HCT116 (cell line): ENCODE measurements around the gene FLNA. TPM values are rescaled to one million over a fixed set of nuclear protein-coding genes. Genes with fewer than 3 reads are reported as not detected.

ENCODE experiments used
- ATAC-seq: fragments of 200-7000 bp; cut with Tn5 transposase; 2 replicates; pipeline ENCODE4 v1.9.1; 2020; ENCODE audit warnings: mild to moderate bottlenecking, moderate library complexity
- BruUV-seq: library from RNA; stranded (reverse); fragments of 400-500 nt; replicated peaks from 2 replicates; lab custom pipeline; 2021; lab: Mats Ljungman, UMichigan
- CTCF ChIA-PET: fragments of 300-600 bp; sonication (Branson Sonifier 250); formaldehyde crosslinking; loops from one replicate; lab custom pipeline; 2021; ENCODE audit warnings: antibody characterized with exemption; lab: Charles Lee
- POLR2A ChIA-PET: fragments of 300-600, 350-600 bp; sonication (Branson Sonifier 250); formaldehyde crosslinking; loops from one replicate; lab custom pipeline; 2021; ENCODE audit warnings: antibody characterized with exemption; lab: Charles Lee
- RAD21 ChIA-PET, 2 experiments: fragments of 300-600 bp; sonication (Branson Sonifier 250); formaldehyde crosslinking; loops; one replicate each; lab custom pipeline; 2023; ENCODE audit warnings: low total read pairs in 2 of 2; ENCODE audit not compliant: uncharacterized antibody in 2 of 2, unreplicated experiment in 2 of 2, low non-redundant PET in 1 of 2; lab: Charles Lee
- DNase-seq: peaks from one replicate; pipeline ENCODE4 v3.0.0-alpha.2; 2010; ENCODE audit warnings: low read depth, low spot score
- H2AFZ ChIP-seq: fragments of 200-600 bp; shearing (Covaris generic), sonication (generic); 2 replicates; pipeline ENCODE4 v1.6.1; 2017; ENCODE audit warnings: low read depth, mixed run types, mixed read lengths, antibody characterized with exemption, low read length; ENCODE audit not compliant: poor library complexity, severe bottlenecking
- H3K27ac ChIP-seq: 2 replicates; pipeline ENCODE4 v1.5.1; 2012; ENCODE audit warnings: low read depth, low read length
- H3K27me3 ChIP-seq: fragments of 200-600 bp; sonication (generic); 2 replicates; pipeline ENCODE4 v1.6.1; 2016; ENCODE audit warnings: mixed run types, low read length, mixed read lengths; ENCODE audit not compliant: insufficient read depth
- H3K36me3 ChIP-seq, 2 experiments: fragments of 200-500 bp in 1 of 2; fragments of 200-600 bp in 1 of 2; sonication (Bioruptor generic) in 1 of 2; sonication (generic) in 1 of 2; 2 replicates each; pipeline versions ENCODE4 v1.5.1 to v1.6.1; 2014 to 2016; ENCODE audit warnings: low read length in 2 of 2, inconsistent platforms in 1 of 2, mixed read lengths in 1 of 2, mixed run types in 1 of 2; ENCODE audit not compliant: insufficient read depth in 2 of 2, control insufficient read depth in 1 of 2
- H3K4me1 ChIP-seq, 2 experiments: fragments of 200-600 bp in 1 of 2; sonication (generic) in 1 of 2; 2 replicates each; pipeline versions ENCODE4 v1.5.1 to v1.6.1; 2012 to 2017; ENCODE audit warnings: low read length in 2 of 2, inconsistent platforms in 1 of 2, mild to moderate bottlenecking in 1 of 2, mixed read lengths in 1 of 2, mixed run types in 1 of 2, moderate library complexity in 1 of 2; ENCODE audit not compliant: insufficient read depth in 2 of 2, control insufficient read depth in 1 of 2
- H3K4me2 ChIP-seq: fragments of 200-600 bp; sonication (generic); 2 replicates; pipeline ENCODE4 v1.6.1; 2017; ENCODE audit warnings: mixed run types, low read length, mixed read lengths
- H3K4me3 ChIP-seq, 2 experiments: fragments of 200-600 bp in 1 of 2; sonication (generic) in 1 of 2; replicated peaks in 1 of 2; 2 replicates each; pipeline ENCODE4 v1.5.1; 2011 to 2016; ENCODE audit warnings: low read length in 2 of 2, control low read depth in 1 of 2, low read depth in 1 of 2, mild to moderate bottlenecking in 1 of 2, mixed read lengths in 1 of 2, mixed run types in 1 of 2
- H3K79me2 ChIP-seq: fragments of 200-600 bp; sonication (generic); 2 replicates; pipeline ENCODE4 v1.6.1; 2017; ENCODE audit warnings: mild to moderate bottlenecking, mixed run types, low read length, moderate library complexity, mixed read lengths; ENCODE audit not compliant: insufficient read depth
- H3K9ac ChIP-seq: fragments of 200-600 bp; sonication (generic); 2 replicates; pipeline ENCODE4 v1.6.1; 2016; ENCODE audit warnings: low read length, mixed read lengths
- H3K9me2 ChIP-seq: fragments of 200-600 bp; sonication (generic), shearing (Covaris generic); 2 replicates; pipeline ENCODE4 v1.6.1; 2017; ENCODE audit warnings: mixed run types, mild to moderate bottlenecking, moderate library complexity; ENCODE audit not compliant: insufficient read depth
- H3K9me3 ChIP-seq, 2 experiments: fragments of 200-500 bp in 1 of 2; fragments of 200-600 bp in 1 of 2; sonication (Bioruptor generic) in 1 of 2; sonication (generic) in 1 of 2; 2 replicates each; pipeline ENCODE4 v1.6.1; 2014 to 2017; ENCODE audit warnings: low read length in 2 of 2, mixed read lengths in 2 of 2, inconsistent platforms in 1 of 2, low read depth in 1 of 2, mild to moderate bottlenecking in 1 of 2, mixed run types in 1 of 2, moderate library complexity in 1 of 2; ENCODE audit not compliant: control insufficient read depth in 1 of 2, insufficient read depth in 1 of 2
- H4K20me1 ChIP-seq: fragments of 200-600 bp; sonication (generic), shearing (Covaris generic); 2 replicates; pipeline ENCODE4 v1.6.1; 2017; ENCODE audit warnings: mixed run types, mild to moderate bottlenecking, moderate library complexity; ENCODE audit not compliant: insufficient read depth
- CBX3 ChIP-seq: IDR thresholded peaks from 2 replicates; pipeline ENCODE4 v1.6.1; 2012; ENCODE audit warnings: low read depth
- CEBPB ChIP-seq: IDR thresholded peaks from 2 replicates; pipeline ENCODE4 v1.6.1; 2012; ENCODE audit warnings: low read depth
- CTCF ChIP-seq, 3 experiments: fragments of 200-600 bp in 1 of 3; sonication (generic) in 1 of 3; IDR thresholded peaks in 2 of 3; conservative IDR thresholded peaks in 1 of 3; 2 replicates each; pipeline ENCODE4 v1.5.1; 2012 to 2017; ENCODE audit warnings: low read depth in 2 of 3, low read length in 2 of 3, antibody characterized with exemption in 1 of 3, borderline replicate concordance in 1 of 3, control low read depth in 1 of 3, mild to moderate bottlenecking in 1 of 3, mixed read lengths in 1 of 3, mixed run types in 1 of 3, moderate library complexity in 1 of 3; ENCODE audit not compliant: insufficient read depth in 1 of 3
- ELF1 ChIP-seq: IDR thresholded peaks from 2 replicates; pipeline ENCODE4 v1.6.1; 2012; ENCODE audit warnings: low read depth, borderline replicate concordance
- FOSL1 ChIP-seq: IDR thresholded peaks from 2 replicates; pipeline ENCODE4 v1.6.1; 2012; ENCODE audit warnings: low read depth
- JUND ChIP-seq: IDR thresholded peaks from 2 replicates; pipeline ENCODE4 v1.6.1; 2012
- MAX ChIP-seq: IDR thresholded peaks from 2 replicates; pipeline ENCODE4 v1.6.1; 2012
- POLR2AphosphoS5 ChIP-seq: IDR thresholded peaks from 2 replicates; pipeline ENCODE4 v1.6.1; 2011; ENCODE audit warnings: mild to moderate bottlenecking, low read depth, low read length, moderate library complexity
- RAD21 ChIP-seq: IDR thresholded peaks from 2 replicates; pipeline ENCODE4 v1.6.1; 2012; ENCODE audit warnings: low read depth, mild to moderate bottlenecking
- REST ChIP-seq: IDR thresholded peaks from 2 replicates; pipeline ENCODE4 v1.6.1; 2012; ENCODE audit warnings: low read depth
- SP1 ChIP-seq: IDR thresholded peaks from 2 replicates; pipeline ENCODE4 v1.6.1; 2012; ENCODE audit warnings: low read depth
- TCF7L2 ChIP-seq: IDR thresholded peaks from 2 replicates; pipeline ENCODE4 v1.7.0; 2011; ENCODE audit warnings: borderline replicate concordance, inconsistent platforms; ENCODE audit not compliant: insufficient read depth, insufficient read length; ENCODE audit errors: extremely low read depth
- YY1 ChIP-seq: IDR thresholded peaks from 2 replicates; pipeline ENCODE4 v1.6.1; 2011; ENCODE audit warnings: low read length, low read depth, moderate library complexity, mild to moderate bottlenecking; ENCODE audit not compliant: insufficient replicate concordance; ENCODE audit errors: extremely low read depth
- ZFX ChIP-seq: fragments of 450-650 bp; IDR thresholded peaks from 2 replicates; pipeline ENCODE4 v1.6.1; 2017
- ZNF274 ChIP-seq: fragments of 200-500 bp; sonication (Bioruptor generic); IDR thresholded peaks from 2 replicates; pipeline ENCODE4 v1.6.1; 2014; ENCODE audit warnings: mild to moderate bottlenecking, low read depth, low read length, inconsistent platforms
- intact Hi-C: fragments of 100-400 bp; cut with micrococcal nuclease; formaldehyde crosslinking; loops from 2 replicates; pipeline ENCODE4 v1.10.0; 2022
- total RNA-seq: library from RNA; stranded (reverse); gene quantifications from one replicate; pipeline ENCODE4 v1.2.1, GENCODE V29; 2021; ENCODE audit not compliant: unreplicated experiment

FLNA gene
- total RNA-seq, 1 experiment from 2014 or later: 546 TPM

- TF ChIP-seq YY1 (no peak), ZFX (no peak)
Measured at GRCh38 chrX:154315416-154315815, 59.0 kb downstream of the FLNA start (continued).

GRCh38 chrX:154313147-154313546 is 61.3 kb downstream of the FLNA start:
- no peak overlapping the region for H3K27ac ChIP-seq

GRCh38 chrX:154312116-154312515 is 62.3 kb downstream of the FLNA start:
- RAD21 ChIA-PET: no interaction called here
- DNase-seq: no peak
- BruUV-seq: no TSS peak
- no peaks in the 10 kb centered on the region for H3K9me3 ChIP-seq
- H2AFZ ChIP-seq: no peak overlapping the region
- POLR2A ChIA-PET: no interaction called here
- H4K20me1 ChIP-seq: no peaks in the 10 kb centered on the region
- no peaks in the 10 kb centered on the region for H3K36me3 ChIP-seq
- no peaks in the 10 kb centered on the region for H3K27me3 ChIP-seq
- H3K4me3 ChIP-seq: no peak overlapping the region
- no peaks in the 10 kb centered on the region for H3K79me2 ChIP-seq
- H3K9ac ChIP-seq: no peak overlapping the region
- no peak overlapping the region for H3K4me2 ChIP-seq
- H3K27ac ChIP-seq: no peak overlapping the region
- no peak for ATAC-seq
- intact Hi-C loops: no loop called here
- CTCF ChIA-PET: no interaction called here
- H3K9me2 ChIP-seq: no peaks in the 10 kb centered on the region
- H3K4me1 ChIP-seq: 0 out of 4 replicates have a peak, but pooled peaks cover 0 to 4% of the 10 kb centered on the region in 2 experiments
- TF ChIP-seq CTCF (IDR thresholded peaks at IDR 0.05 in 2 of 3, conservative IDR thresholded peaks at IDR 0.05 in 1 of 3; ENCODE audit: borderline replicate concordance in 1 of 3, insufficient read depth in 1 of 3, low read depth in 2 of 3, low read length in 2 of 3) (no peak), MAX (no peak), POLR2AphosphoS5 (no peak), FOSL1 (no peak), SP1 (no peak), REST (no peak), CEBPB (no peak), TCF7L2 (no peak), ZFX (no peak), ELF1 (no peak), CBX3 (no peak)

More at GRCh38 chrX:154313147-154313546, 61.3 kb downstream of the FLNA start:
- intact Hi-C loops: no loop called here
- H3K4me2 ChIP-seq: no peak overlapping the region
- no peak for DNase-seq
- no peaks in the 10 kb centered on the region for H3K9me3 ChIP-seq
- H3K9me2 ChIP-seq: no peaks in the 10 kb centered on the region
- H4K20me1 ChIP-seq: no peaks in the 10 kb centered on the region
- CTCF ChIA-PET: no interaction called here
- peaks cover 0 to 4% of the 10 kb centered on the region in 2 experiments; a peak in 1 of 4 replicates for H3K4me1 ChIP-seq
- no TSS peak for BruUV-seq
- no peak overlapping the region for H3K4me3 ChIP-seq
- no peak overlapping the region for H2AFZ ChIP-seq
- POLR2A ChIA-PET: no interaction called here
- TF ChIP-seq TCF7L2: no peak
- no peak for TF ChIP-seq JUND
- no peak for TF ChIP-seq ZFX
- no peak for TF ChIP-seq ZNF274
- TF ChIP-seq RAD21: no peak
- no peak for TF ChIP-seq POLR2AphosphoS5
- TF ChIP-seq, all 23 proteins: peak for 0
- no peaks in the 10 kb centered on the region for H3K79me2 ChIP-seq
- H3K9ac ChIP-seq: no peak overlapping the region
- RAD21 ChIA-PET: no interaction called here
- no peaks in the 10 kb centered on the region for H3K27me3 ChIP-seq
- no peaks in the 10 kb centered on the region for H3K36me3 ChIP-seq
- ATAC-seq: no peak
